ENCODE measurements around the gene CFAP68.

DNA sequence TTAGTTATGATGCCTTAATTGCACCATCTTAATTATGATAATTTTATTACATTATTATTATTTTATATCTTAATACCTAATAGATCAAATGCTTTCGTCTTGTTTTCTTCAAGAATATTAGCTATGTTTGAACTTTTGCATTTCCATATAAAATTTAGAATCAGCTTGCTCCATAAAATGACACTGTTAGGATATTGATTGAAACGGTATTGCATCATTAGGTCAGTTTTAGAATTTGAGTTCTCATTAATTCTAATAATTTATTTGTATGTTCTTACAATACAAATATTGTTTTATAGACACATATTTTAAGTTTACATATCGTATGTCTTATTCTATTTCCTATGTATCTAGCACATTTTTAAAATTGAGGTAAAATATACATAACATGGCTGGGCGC lies 6.7 kb downstream of the CFAP68 start:
- TF ChIP-seq, protein P1, sequence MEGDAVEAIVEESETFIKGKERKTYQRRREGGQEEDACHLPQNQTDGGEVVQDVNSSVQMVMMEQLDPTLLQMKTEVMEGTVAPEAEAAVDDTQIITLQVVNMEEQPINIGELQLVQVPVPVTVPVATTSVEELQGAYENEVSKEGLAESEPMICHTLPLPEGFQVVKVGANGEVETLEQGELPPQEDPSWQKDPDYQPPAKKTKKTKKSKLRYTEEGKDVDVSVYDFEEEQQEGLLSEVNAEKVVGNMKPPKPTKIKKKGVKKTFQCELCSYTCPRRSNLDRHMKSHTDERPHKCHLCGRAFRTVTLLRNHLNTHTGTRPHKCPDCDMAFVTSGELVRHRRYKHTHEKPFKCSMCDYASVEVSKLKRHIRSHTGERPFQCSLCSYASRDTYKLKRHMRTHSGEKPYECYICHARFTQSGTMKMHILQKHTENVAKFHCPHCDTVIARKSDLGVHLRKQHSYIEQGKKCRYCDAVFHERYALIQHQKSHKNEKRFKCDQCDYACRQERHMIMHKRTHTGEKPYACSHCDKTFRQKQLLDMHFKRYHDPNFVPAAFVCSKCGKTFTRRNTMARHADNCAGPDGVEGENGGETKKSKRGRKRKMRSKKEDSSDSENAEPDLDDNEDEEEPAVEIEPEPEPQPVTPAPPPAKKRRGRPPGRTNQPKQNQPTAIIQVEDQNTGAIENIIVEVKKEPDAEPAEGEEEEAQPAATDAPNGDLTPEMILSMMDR (IDR thresholded peaks at IDR 0.05) = no peak
- no peak for TF ChIP-seq POLR2A (IDR thresholded peaks at IDR 0.05)
